Neutrophil (primary cell): ENCODE measurements around the gene SLC10A4.

Experiments used
- H3K27ac ChIP-seq: fragments of 200-600 bp; sonication (generic); 2 replicates; pipeline ENCODE4 v1.5.1; 2016; ENCODE audit warnings: mild to moderate bottlenecking, moderate library complexity
- H3K27me3 ChIP-seq: fragments of 200-600 bp; sonication (generic); 2 replicates; pipeline ENCODE4 v1.6.0; 2016; ENCODE audit warnings: mild to moderate bottlenecking
- H3K36me3 ChIP-seq: fragments of 200-600 bp; sonication (generic); 2 replicates; pipeline ENCODE4 v1.5.1; 2017
- H3K4me1 ChIP-seq, 2 experiments: fragments of 200-600 bp in 1 of 2; sonication (generic) in 1 of 2; 1 replicate in 1 of 2; 2 replicates in 1 of 2; pipeline versions ENCODE4 v1.5.1 to v1.6.1; 2013 to 2016; ENCODE audit warnings: low read depth in 1 of 2, low read length in 1 of 2, mild to moderate bottlenecking in 1 of 2, moderate library complexity in 1 of 2; ENCODE audit not compliant: control insufficient read depth in 1 of 2, insufficient read depth in 1 of 2
- H3K4me3 ChIP-seq, 2 experiments: fragments of 200-600 bp in 1 of 2; sonication (generic) in 1 of 2; 1 replicate in 1 of 2; 2 replicates in 1 of 2; pipeline ENCODE4 v1.5.1; 2013 to 2016; ENCODE audit warnings: low read depth in 1 of 2, low read length in 1 of 2, mild to moderate bottlenecking in 1 of 2, moderate library complexity in 1 of 2
- H3K9me3 ChIP-seq: fragments of 200-600 bp; sonication (generic); 2 replicates; pipeline ENCODE4 v1.5.1; 2016
- CTCF ChIP-seq: fragments of 200-600 bp; sonication (generic); IDR thresholded peaks from 2 replicates; pipeline ENCODE4 v1.5.1; 2016; ENCODE audit warnings: antibody characterized with exemption

The SLC10A4 gene

GRCh38 chr4:48490012-48490679, 7.0 kb downstream of the SLC10A4 start, which contains the start of gene ZAR1:
Gene ZAR1 (plus strand): TSS chr4:48490252. CDS start chr4:48490292, 40 bp downstream.
- Histone ChIP-seq H3K27me3 (peaks cover 89% of the 10 kb centered on the region), H3K36me3 (no peaks in the 10 kb centered on the region), H3K27ac (no peak within 1 kb of the TSS), H3K4me1 (peaks cover 12 to 14% of the 10 kb centered on the region in 2 experiments), H3K9me3 (no peaks in the 10 kb centered on the region), H3K4me3 (peak within 1 kb of the TSS in 1 of 2 experiments; percentile 50)
- no peak for TF ChIP-seq CTCF

DNA sequence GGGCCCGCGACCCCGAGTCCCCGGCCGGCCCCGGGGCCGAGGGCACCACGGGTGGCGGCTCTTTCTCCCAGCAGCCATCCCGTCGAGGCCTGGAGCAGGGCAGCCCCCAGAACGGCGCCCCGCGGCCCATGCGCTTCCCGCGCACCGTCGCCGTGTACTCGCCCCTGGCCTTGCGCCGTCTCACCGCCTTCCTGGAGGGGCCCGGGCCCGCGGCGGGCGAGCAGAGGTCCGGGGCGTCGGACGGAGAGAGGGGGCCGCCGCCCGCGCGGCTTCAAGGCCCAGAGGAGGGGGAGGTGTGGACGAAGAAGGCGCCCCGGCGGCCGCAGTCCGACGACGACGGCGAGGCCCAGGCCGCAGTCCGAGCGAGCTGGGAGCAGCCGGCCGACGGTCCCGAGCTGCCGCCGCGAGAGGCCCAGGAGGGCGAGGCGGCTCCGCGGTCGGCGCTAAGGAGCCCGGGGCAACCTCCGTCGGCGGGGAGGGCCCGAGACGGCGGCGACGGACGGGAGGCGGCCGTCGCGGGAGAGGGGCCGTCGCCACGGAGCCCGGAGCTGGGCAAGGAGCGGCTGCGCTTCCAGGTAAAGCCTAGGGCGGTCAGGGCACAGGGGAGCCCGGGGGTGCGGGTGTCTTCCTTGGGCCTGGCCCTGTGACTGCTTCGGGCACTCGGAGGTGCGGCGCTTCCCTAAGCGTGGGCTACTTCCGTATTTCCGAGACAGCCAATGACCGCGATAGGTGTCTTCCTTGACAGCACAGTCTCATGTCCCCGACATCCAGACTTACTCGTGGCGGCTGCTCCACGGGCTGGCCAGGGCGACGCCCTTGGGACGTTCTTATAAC, 7.8 kb downstream of the SLC10A4 start:
- H3K4me1 ChIP-seq = peaks cover 12 to 14% of the 10 kb centered on the region in 2 experiments
- no peak for TF ChIP-seq CTCF
- no peak overlapping the region for H3K27ac ChIP-seq
- peak overlapping the region in 1 of 2 experiments; percentile 50 for H3K4me3 ChIP-seq
- no peaks in the 10 kb centered on the region for H3K36me3 ChIP-seq
- peaks cover 81% of the 10 kb centered on the region for H3K27me3 ChIP-seq
- H3K9me3 ChIP-seq = no peaks in the 10 kb centered on the region

DNA sequence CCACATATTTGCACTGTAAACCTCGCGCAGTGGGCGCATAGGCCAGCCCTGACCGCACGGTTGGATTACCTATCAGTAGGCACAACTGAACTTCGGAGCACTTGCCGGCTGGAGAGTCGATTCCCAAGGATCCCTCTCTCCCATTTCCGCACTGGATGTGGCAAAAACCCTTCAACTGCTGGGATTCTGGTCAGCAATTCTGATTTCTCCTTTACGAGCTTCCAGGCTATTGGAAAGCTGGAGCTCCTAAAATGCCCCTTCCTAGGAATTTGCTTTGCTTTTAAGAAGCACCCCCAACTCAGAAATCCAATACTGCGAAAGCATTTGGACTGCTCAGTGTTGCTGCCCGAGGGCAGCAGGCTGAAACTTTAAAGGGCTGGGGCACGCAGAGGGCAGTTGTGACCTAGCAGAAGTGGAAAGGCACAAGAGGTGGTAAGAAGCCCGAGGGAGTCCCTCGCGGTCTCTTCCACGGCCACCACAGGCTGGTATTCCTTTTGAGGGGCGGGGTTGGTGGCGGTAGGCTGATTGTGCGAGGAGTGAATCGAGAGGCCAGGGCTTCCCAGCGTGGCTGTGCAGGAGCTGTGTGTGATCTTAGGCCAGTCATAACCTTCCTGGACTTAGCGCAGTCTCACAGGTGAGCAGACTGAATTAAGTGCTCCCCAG, 8.5 kb downstream of the SLC10A4 start:
- peaks cover 74% of the 10 kb centered on the region for H3K27me3 ChIP-seq
- H3K4me3 ChIP-seq = peak overlapping the region in 1 of 2 experiments; percentile 50
- no peak overlapping the region for H3K27ac ChIP-seq
- no peaks in the 10 kb centered on the region for H3K36me3 ChIP-seq
- no peaks in the 10 kb centered on the region for H3K9me3 ChIP-seq
- TF ChIP-seq CTCF = no peak
- H3K4me1 ChIP-seq = peaks cover 12 to 14% of the 10 kb centered on the region in 2 experiments

- H3K36me3 ChIP-seq = peaks cover 12% of the 10 kb centered on the region
- peaks cover 12 to 14% of the 10 kb centered on the region in 2 experiments for H3K4me1 ChIP-seq
- H3K27me3 ChIP-seq = peaks cover 54% of the 10 kb centered on the region
- H3K27ac ChIP-seq = no peak overlapping the region
- TF ChIP-seq CTCF = no peak
- no peak overlapping the region for H3K4me3 ChIP-seq
- H3K9me3 ChIP-seq = no peaks in the 10 kb centered on the region
Observed at GRCh38 chr4:48493452-48494100, 10.4 kb downstream of the SLC10A4 start.

DNA sequence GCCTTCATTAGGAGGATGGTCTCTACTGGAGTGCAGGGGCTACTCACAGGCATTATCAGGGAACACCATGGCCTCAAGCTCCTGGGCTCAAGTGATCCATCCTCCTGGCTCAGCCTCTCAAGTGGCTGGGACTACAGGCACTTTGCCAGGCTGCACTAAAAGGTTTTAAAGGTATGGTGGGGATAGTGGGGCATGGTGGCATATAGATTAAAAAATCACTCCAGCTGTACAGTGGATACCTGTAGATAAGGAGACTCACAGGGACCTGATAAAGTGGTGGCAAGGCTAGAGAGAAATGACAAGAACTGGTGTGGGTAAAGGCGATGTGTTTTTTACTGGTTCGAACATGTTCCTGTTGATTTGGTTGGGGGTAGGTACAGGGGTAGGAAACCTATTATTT, 12.8 kb downstream of the SLC10A4 start:
- Histone ChIP-seq H3K4me1 (peaks cover 0 to 1% of the 10 kb centered on the region in 2 experiments), H3K9me3 (no peaks in the 10 kb centered on the region), H3K4me3 (no peak overlapping the region), H3K36me3 (peaks cover 35% of the 10 kb centered on the region), H3K27ac (no peak overlapping the region), H3K27me3 (peaks cover 31% of the 10 kb centered on the region)
- TF ChIP-seq CTCF = no peak
